ENCODE data around the gene CDCP2. TPM values are rescaled to one million over a fixed set of nuclear protein-coding genes. Genes with fewer than 3 reads are reported as not detected.

Gene CDCP2
- total and polyA plus RNA-seq, 2 experiments from 2014 or later, result not detected

- TF ChIP-seq ZNF462 (CRISPR knock-in tag; IDR thresholded peaks at IDR 0.05) (no peak), ZNF331 (CRISPR knock-in tag; IDR thresholded peaks at IDR 0.05; ENCODE audit: low read depth) (no peak), CREB1 (CRISPR knock-in tag; IDR thresholded peaks at IDR 0.05; ENCODE audit: low read depth) (no peak)
These were observed 38.7 kb upstream of the CDCP2 start (continued) for GRCh38 chr1:54191525-54191924.

- H3K4me2 ChIP-seq, result no peak overlapping the region
- H3K9me2 ChIP-seq (ENCODE audit: insufficient read depth), result no peaks in the 10 kb centered on the region
- no peaks in the 10 kb centered on the region for H3K79me2 ChIP-seq (replicated peaks; ENCODE audit: insufficient read depth)
- no peak overlapping the region for H3K27ac ChIP-seq (ENCODE audit: low read depth)
- no peaks in the 10 kb centered on the region for H3F3A ChIP-seq (replicated peaks; ENCODE audit: low read depth)
- Mint-ChIP-seq H3K27me3 (ENCODE audit: insufficient read depth, low read depth, poor library complexity) (peaks cover 4% of the 10 kb centered on the region), H3K4me3 (no peak overlapping the region), H3K4me1 (no peaks in the 10 kb centered on the region), H3K9me3 (no peaks in the 10 kb centered on the region), H3K36me3 (ENCODE audit: low read depth) (peaks cover 14% of the 10 kb centered on the region), H3K27ac (no peak overlapping the region)
- DNase-seq (ENCODE audit: low spot score), result no peak
- no peak for TF ChIP-seq STAT1 (IDR thresholded peaks at IDR 0.05; ENCODE audit: unreplicated experiment)
- TF ChIP-seq NANOG (IDR thresholded peaks at IDR 0.05; ENCODE audit: borderline replicate concordance), result no peak
- no peak for TF ChIP-seq EZH2 (IDR thresholded peaks at IDR 0.05; ENCODE audit: low read depth, unreplicated experiment)
- no peak for TF ChIP-seq REST (IDR thresholded peaks at IDR 0.05; ENCODE audit: unreplicated experiment)
- no peak for TF ChIP-seq JUNB (IDR thresholded peaks at IDR 0.05; ENCODE audit: unreplicated experiment)
- no peak for ATAC-seq
- no peaks in the 10 kb centered on the region for H3K27me3 ChIP-seq (ENCODE audit: insufficient read depth)
- H3K4me1 ChIP-seq (ENCODE audit: insufficient read depth), result no peaks in the 10 kb centered on the region
- no peaks in the 10 kb centered on the region for H4K20me1 ChIP-seq (replicated peaks; ENCODE audit: insufficient read depth)
- H3K4me3 ChIP-seq, result no peak overlapping the region
- H3K36me3 ChIP-seq (ENCODE audit: insufficient read depth), result no peaks in the 10 kb centered on the region
- no peak overlapping the region for H2AFZ ChIP-seq
These were observed 37.7 kb upstream of the CDCP2 start for GRCh38 chr1:54190526-54190925.

Data from GM23338 (cell line).